Measurements from ENCODE around the gene HSPA12B.
"Not testable (repeated sequence)": the region's sequence is repeated elsewhere in the genome, so short reads cannot be mapped to it uniquely, and the experiment has no call there.

HSPA12B gene

DNA sequence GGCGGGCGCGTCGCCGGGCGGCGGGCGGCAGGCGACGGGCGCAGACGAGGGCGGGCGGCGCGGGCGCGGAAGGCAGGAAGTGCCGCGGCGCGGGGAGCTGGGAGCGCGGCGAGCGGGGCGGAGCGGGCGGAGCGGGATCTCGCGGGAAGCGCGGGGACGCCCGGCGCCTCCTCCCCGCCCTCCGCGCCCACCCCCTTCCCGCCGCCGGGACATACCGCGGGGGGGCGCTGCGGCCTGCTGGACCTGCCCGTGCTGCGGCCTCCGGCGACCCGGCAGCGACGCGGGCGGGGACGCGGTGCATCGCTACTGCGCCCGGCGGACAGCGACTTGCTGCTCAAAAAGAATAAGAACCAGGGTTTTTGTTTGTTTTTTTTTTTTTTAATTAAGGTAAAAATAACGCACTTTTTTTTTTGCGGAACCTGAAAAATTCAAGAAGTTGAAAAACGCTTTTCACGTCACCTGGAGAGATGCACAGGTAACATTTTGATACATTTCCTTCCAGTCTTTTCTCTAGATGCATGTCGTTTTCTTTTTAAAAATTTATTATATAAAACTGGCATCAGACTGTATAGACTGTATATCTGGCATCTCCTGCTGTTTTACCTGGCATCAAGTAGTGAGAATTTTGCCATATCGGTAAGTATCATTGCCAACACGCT lies 54.3 kb downstream of the HSPA12B start, which contains the start of gene CENPB:
CENPB (minus strand) TSS at position 76 of the 659 bp plus-strand sequence. CDS start 257 bp downstream, outside the sequence.
- DNase-seq (ENCODE audit: extremely low read depth, insufficient read length): peak; percentile 91
- TF ChIP-seq, protein P1, sequence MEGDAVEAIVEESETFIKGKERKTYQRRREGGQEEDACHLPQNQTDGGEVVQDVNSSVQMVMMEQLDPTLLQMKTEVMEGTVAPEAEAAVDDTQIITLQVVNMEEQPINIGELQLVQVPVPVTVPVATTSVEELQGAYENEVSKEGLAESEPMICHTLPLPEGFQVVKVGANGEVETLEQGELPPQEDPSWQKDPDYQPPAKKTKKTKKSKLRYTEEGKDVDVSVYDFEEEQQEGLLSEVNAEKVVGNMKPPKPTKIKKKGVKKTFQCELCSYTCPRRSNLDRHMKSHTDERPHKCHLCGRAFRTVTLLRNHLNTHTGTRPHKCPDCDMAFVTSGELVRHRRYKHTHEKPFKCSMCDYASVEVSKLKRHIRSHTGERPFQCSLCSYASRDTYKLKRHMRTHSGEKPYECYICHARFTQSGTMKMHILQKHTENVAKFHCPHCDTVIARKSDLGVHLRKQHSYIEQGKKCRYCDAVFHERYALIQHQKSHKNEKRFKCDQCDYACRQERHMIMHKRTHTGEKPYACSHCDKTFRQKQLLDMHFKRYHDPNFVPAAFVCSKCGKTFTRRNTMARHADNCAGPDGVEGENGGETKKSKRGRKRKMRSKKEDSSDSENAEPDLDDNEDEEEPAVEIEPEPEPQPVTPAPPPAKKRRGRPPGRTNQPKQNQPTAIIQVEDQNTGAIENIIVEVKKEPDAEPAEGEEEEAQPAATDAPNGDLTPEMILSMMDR (IDR thresholded peaks at IDR 0.05; ENCODE audit: insufficient read depth, low read length, poor library complexity, severe bottlenecking): peak; percentile 41
- no peaks in the 10 kb centered on the region for H3K27me3 ChIP-seq (replicated peaks; ENCODE audit: control insufficient read depth, insufficient read depth, low read length)
- H3K36me3 ChIP-seq (ENCODE audit: control insufficient read depth, insufficient read depth, low read length): peaks cover 2% of the 10 kb centered on the region
- peak within 1 kb of the TSS; percentile 76 for H3K4me3 ChIP-seq (replicated peaks; ENCODE audit: low read depth, low read length)

- no peak for DNase-seq (ENCODE audit: extremely low read depth, insufficient read length)
- Histone ChIP-seq H3K27me3 (replicated peaks; ENCODE audit: control insufficient read depth, insufficient read depth, low read length) (no peaks in the 10 kb centered on the region), H3K4me3 (replicated peaks; ENCODE audit: low read depth, low read length) (peak overlapping the region; percentile 57), H3K36me3 (ENCODE audit: control insufficient read depth, insufficient read depth, low read length) (peaks cover 2% of the 10 kb centered on the region)
- TF ChIP-seq, protein P1 (IDR thresholded peaks at IDR 0.05; ENCODE audit: insufficient read depth, low read length, poor library complexity, severe bottlenecking): no peak
These were observed 55.0 kb downstream of the HSPA12B start for GRCh38 chr20:3787324-3788014.

GRCh38 chr20:3788685-3789155 lies 56.2 kb downstream of the HSPA12B start:
- TF ChIP-seq, protein P1 (IDR thresholded peaks at IDR 0.05; ENCODE audit: insufficient read depth, low read length, poor library complexity, severe bottlenecking): no peak
- Histone ChIP-seq H3K36me3 (ENCODE audit: control insufficient read depth, insufficient read depth, low read length) (no peaks in the 10 kb centered on the region; the same call in none of the 2 replicates), H3K27me3 (replicated peaks; ENCODE audit: control insufficient read depth, insufficient read depth, low read length) (no peaks in the 10 kb centered on the region), H3K4me3 (replicated peaks; ENCODE audit: low read depth, low read length) (no peak overlapping the region)
- no peak for DNase-seq (ENCODE audit: extremely low read depth, insufficient read length)

DNA sequence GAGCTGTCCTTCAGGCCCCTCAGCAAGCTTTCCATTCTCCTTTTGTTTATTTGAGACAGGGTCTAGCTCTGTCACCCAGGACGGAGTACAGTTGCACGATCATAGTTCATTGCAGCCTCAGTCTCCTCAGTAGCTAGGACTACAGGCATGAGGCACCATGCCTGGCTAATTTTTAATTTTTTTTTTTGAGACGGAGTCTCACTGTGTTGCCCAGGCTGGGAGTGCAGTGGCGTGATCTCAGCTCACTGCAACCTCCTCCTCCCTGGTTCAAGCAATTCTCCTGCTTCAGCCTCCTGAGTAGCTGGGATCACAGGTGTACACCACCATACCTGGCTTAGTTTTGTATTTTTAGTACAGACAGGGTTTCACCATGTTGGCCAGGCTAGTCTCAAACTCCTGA lies 56.7 kb downstream of the HSPA12B start:
- not testable (repeated sequence) for DNase-seq (ENCODE audit: extremely low read depth, insufficient read length); H3K36me3 ChIP-seq (ENCODE audit: control insufficient read depth, insufficient read depth, low read length); H3K4me3 ChIP-seq (replicated peaks; ENCODE audit: low read depth, low read length); H3K27me3 ChIP-seq (replicated peaks; ENCODE audit: control insufficient read depth, insufficient read depth, low read length)

DNA sequence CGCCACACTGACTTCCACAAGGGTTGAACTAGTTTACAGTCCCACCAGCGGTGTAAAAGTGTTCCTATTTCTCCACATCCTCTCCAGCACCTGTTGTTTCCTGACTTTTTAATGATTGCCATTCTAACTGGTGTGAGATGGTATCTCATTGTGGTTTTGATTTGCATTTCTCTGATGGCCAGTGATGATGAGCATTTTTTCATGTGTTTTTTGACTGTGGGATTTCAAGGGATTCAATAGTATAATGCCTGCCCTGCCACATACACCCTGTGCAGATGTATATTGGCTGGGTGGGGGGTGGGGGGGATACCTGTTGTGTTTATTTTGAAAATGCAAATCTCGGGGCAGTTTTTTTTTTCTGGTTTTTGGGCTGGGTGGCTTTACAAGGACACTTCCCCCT lies 61.7 kb downstream of the HSPA12B start:
- H3K36me3 ChIP-seq (ENCODE audit: control insufficient read depth, insufficient read depth, low read length); DNase-seq (ENCODE audit: extremely low read depth, insufficient read length); H3K4me3 ChIP-seq (replicated peaks; ENCODE audit: low read depth, low read length); H3K27me3 ChIP-seq (replicated peaks; ENCODE audit: control insufficient read depth, insufficient read depth, low read length): not testable (repeated sequence)

DNA sequence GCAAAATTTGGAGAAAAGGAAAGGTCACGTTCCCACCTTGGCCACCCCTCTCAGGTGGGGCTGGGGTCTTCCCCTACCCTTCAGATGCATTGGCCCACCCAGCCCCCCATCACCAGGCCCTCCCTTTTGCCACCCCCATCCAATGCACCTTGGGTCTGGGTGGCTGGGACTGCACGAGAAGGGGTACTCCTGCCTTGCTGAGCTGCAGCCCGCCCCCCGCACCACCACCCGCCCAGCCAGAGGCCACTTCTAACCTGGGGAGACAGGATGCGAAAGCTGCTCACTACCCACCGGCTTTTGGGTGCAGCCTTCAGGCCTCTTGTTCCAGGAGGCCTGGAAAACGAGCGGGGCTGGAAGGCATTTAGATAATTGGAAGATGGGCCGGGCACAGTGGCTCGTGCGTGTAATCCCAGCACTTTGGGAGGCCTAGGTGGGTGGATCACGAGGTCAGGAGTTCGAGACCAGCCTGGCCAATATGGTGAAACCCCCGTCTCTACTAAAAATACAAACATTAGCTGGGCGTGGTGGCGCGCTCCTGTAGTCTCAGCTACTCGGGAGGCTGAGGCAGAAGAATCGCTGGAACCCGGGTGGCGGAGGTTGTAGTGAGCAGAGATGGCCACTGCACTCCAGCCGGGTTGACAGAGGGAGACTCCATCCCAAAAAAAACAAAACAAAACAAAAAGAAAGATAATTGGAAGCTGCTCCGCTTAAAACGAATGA lies 62.4 kb downstream of the HSPA12B start:
- DNase-seq (ENCODE audit: extremely low read depth, insufficient read length): no peak
- H3K36me3 ChIP-seq (ENCODE audit: control insufficient read depth, insufficient read depth, low read length): no peaks in the 10 kb centered on the region; the same call in 1 of the 2 replicates
- TF ChIP-seq, protein P1 (IDR thresholded peaks at IDR 0.05; ENCODE audit: insufficient read depth, low read length, poor library complexity, severe bottlenecking): no peak
- H3K4me3 ChIP-seq (replicated peaks; ENCODE audit: low read depth, low read length): peak overlapping the region; percentile 82
- H3K27me3 ChIP-seq (replicated peaks; ENCODE audit: control insufficient read depth, insufficient read depth, low read length): no peaks in the 10 kb centered on the region
